OCI-LY7 (cell line): ENCODE measurements around the gene ERGIC1.

Source experiments
- EZH2phosphoT487 ChIP-seq: fragments of 200-600 bp; sonication (generic); IDR thresholded peaks from 2 replicates; pipeline ENCODE4 v1.6.1; 2018; ENCODE audit warnings: low read depth, borderline replicate concordance, mild to moderate bottlenecking, mixed run types, antibody characterized with exemption, low read length, moderate library complexity, mixed read lengths
- TF ChIP-seq, protein P1 (sequence below): fragments of 200-600 bp; sonication (generic); conservative IDR thresholded peaks from 2 replicates; pipeline ENCODE4 v1.5.1; 2014; ENCODE audit warnings: mild to moderate bottlenecking, antibody characterized with exemption, low read length, moderate library complexity, mixed read lengths

- TF ChIP-seq, protein P1, sequence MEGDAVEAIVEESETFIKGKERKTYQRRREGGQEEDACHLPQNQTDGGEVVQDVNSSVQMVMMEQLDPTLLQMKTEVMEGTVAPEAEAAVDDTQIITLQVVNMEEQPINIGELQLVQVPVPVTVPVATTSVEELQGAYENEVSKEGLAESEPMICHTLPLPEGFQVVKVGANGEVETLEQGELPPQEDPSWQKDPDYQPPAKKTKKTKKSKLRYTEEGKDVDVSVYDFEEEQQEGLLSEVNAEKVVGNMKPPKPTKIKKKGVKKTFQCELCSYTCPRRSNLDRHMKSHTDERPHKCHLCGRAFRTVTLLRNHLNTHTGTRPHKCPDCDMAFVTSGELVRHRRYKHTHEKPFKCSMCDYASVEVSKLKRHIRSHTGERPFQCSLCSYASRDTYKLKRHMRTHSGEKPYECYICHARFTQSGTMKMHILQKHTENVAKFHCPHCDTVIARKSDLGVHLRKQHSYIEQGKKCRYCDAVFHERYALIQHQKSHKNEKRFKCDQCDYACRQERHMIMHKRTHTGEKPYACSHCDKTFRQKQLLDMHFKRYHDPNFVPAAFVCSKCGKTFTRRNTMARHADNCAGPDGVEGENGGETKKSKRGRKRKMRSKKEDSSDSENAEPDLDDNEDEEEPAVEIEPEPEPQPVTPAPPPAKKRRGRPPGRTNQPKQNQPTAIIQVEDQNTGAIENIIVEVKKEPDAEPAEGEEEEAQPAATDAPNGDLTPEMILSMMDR: no peak
- no peak for TF ChIP-seq EZH2phosphoT487
Measured at GRCh38 chr5:172909931-172910502, 76.0 kb downstream of the ERGIC1 start.
